ENCODE results near the gene PPP1R12A. TPM values are rescaled to one million over a fixed set of nuclear protein-coding genes. Genes with fewer than 3 reads are reported as not detected.
"Not testable (repeated sequence)": the region's sequence is repeated elsewhere in the genome, so short reads cannot be mapped to it uniquely, and the experiment has no call there.

Gene PPP1R12A
- total RNA-seq, 1 experiment from 2014 or later: 69.9 TPM

GRCh38 chr12:79945433-79945832, 10.5 kb upstream of the PPP1R12A start:
- BruUV-seq (replicated peaks): no TSS peak
- H2AFZ ChIP-seq: no peak overlapping the region
- no peaks in the 10 kb centered on the region for H3K9me2 ChIP-seq (ENCODE audit: insufficient read depth)
- H3K36me3 ChIP-seq (ENCODE audit: low read depth): no peaks in the 10 kb centered on the region
- no peaks in the 10 kb centered on the region for H3K79me2 ChIP-seq (ENCODE audit: low read depth)
- ChIA-PET POLR2A (ENCODE audit: unreplicated experiment) (no interaction called here), CTCF (no interaction called here)
- no peak overlapping the region for H3K27ac ChIP-seq
- H3K27me3 ChIP-seq (ENCODE audit: insufficient read depth, low read depth): no peaks in the 10 kb centered on the region
- H3K4me3 ChIP-seq: no peak overlapping the region
- TF ChIP-seq CTCF (conservative IDR thresholded peaks at IDR 0.05) (no peak), EZH2 (IDR thresholded peaks at IDR 0.05; ENCODE audit: low read depth) (no peak)
- no peaks in the 10 kb centered on the region; the same call in 1 of the 2 replicates for H4K20me1 ChIP-seq (ENCODE audit: insufficient read depth)
- DNase-seq: no peak
- no peak overlapping the region for H3K4me2 ChIP-seq
- intact Hi-C loops (cut with micrococcal nuclease; ENCODE audit: unreplicated experiment): no loop called here
- H3K4me1 ChIP-seq (replicated peaks; ENCODE audit: insufficient read depth): no peaks in the 10 kb centered on the region
- H3F3A ChIP-seq (ENCODE audit: insufficient read depth, low read depth): no peaks in the 10 kb centered on the region
- H3K9me3 ChIP-seq (ENCODE audit: insufficient read depth, low read depth): no peaks in the 10 kb centered on the region

GRCh38 chr12:79944565-79944964, 9.7 kb upstream of the PPP1R12A start:
- no peaks in the 10 kb centered on the region for H3K36me3 ChIP-seq (ENCODE audit: low read depth)
- H3K27me3 ChIP-seq (ENCODE audit: insufficient read depth, low read depth): no peaks in the 10 kb centered on the region
- H3K79me2 ChIP-seq (ENCODE audit: low read depth): no peaks in the 10 kb centered on the region
- no peaks in the 10 kb centered on the region for H3K4me1 ChIP-seq (replicated peaks; ENCODE audit: insufficient read depth)
- no peaks in the 10 kb centered on the region for H3K9me3 ChIP-seq (ENCODE audit: insufficient read depth, low read depth)
- no peak overlapping the region for H3K4me3 ChIP-seq
- H3K9me2 ChIP-seq (ENCODE audit: insufficient read depth): no peaks in the 10 kb centered on the region
- H3F3A ChIP-seq (ENCODE audit: insufficient read depth, low read depth): no peaks in the 10 kb centered on the region
- H3K4me2 ChIP-seq: no peak overlapping the region
- no peak overlapping the region for H2AFZ ChIP-seq
- intact Hi-C loops (cut with micrococcal nuclease; ENCODE audit: unreplicated experiment): no loop called here
- H3K27ac ChIP-seq: no peak overlapping the region
- ChIA-PET CTCF (no interaction called here), POLR2A (ENCODE audit: unreplicated experiment) (no interaction called here)
- no peak for DNase-seq
- no TSS peak for BruUV-seq (replicated peaks)
- TF ChIP-seq EZH2 (IDR thresholded peaks at IDR 0.05; ENCODE audit: low read depth): no peak
- TF ChIP-seq CTCF (conservative IDR thresholded peaks at IDR 0.05): no peak
- no peaks in the 10 kb centered on the region; the same call in 1 of the 2 replicates for H4K20me1 ChIP-seq (ENCODE audit: insufficient read depth)

GRCh38 chr12:79942846-79943245, 7.9 kb upstream of the PPP1R12A start:
- H3K9me2 ChIP-seq (ENCODE audit: insufficient read depth); H3F3A ChIP-seq (ENCODE audit: insufficient read depth, low read depth); H3K27ac ChIP-seq; H3K9me3 ChIP-seq (ENCODE audit: insufficient read depth, low read depth); H3K4me2 ChIP-seq; DNase-seq; intact Hi-C loops (cut with micrococcal nuclease; ENCODE audit: unreplicated experiment); POLR2A ChIA-PET (ENCODE audit: unreplicated experiment); BruUV-seq (replicated peaks); CTCF ChIA-PET; H4K20me1 ChIP-seq (ENCODE audit: insufficient read depth); H3K79me2 ChIP-seq (ENCODE audit: low read depth); H3K4me1 ChIP-seq (replicated peaks; ENCODE audit: insufficient read depth); H3K4me3 ChIP-seq; H2AFZ ChIP-seq; H3K27me3 ChIP-seq (ENCODE audit: insufficient read depth, low read depth); H3K36me3 ChIP-seq (ENCODE audit: low read depth): not testable (repeated sequence)

- Histone ChIP-seq H3K79me2 (ENCODE audit: low read depth) (peaks cover 14% of the 10 kb centered on the region), H3K4me3 (no peak overlapping the region), H3K4me1 (replicated peaks; ENCODE audit: insufficient read depth) (peaks cover 9% of the 10 kb centered on the region), H2AFZ (no peak overlapping the region), H3K36me3 (ENCODE audit: low read depth) (no peaks in the 10 kb centered on the region), H3K4me2 (no peak overlapping the region), H3K27ac (no peak overlapping the region), H3K9me3 (ENCODE audit: insufficient read depth, low read depth) (no peaks in the 10 kb centered on the region), H3K27me3 (ENCODE audit: insufficient read depth, low read depth) (no peaks in the 10 kb centered on the region), H4K20me1 (ENCODE audit: insufficient read depth) (no peaks in the 10 kb centered on the region; the same call in 1 of the 2 replicates), H3K9me2 (ENCODE audit: insufficient read depth) (no peaks in the 10 kb centered on the region), H3F3A (ENCODE audit: insufficient read depth, low read depth) (no peaks in the 10 kb centered on the region)
- BruUV-seq (replicated peaks): no TSS peak
- POLR2A ChIA-PET (ENCODE audit: unreplicated experiment): interaction anchor here (0.6 kb wide), 1 partner anchor 39 kb away, joined by 3 read pairs; no protein-coding TSS in a partner anchor
- CTCF ChIA-PET: no interaction called here
- DNase-seq: no peak
- intact Hi-C loops (cut with micrococcal nuclease; ENCODE audit: unreplicated experiment): loop anchor here (5.0 kb wide), 1 partner anchor 393 kb away; no protein-coding TSS in a partner anchor
- no peak for TF ChIP-seq EZH2 (IDR thresholded peaks at IDR 0.05; ENCODE audit: low read depth)
- no peak for TF ChIP-seq CTCF (conservative IDR thresholded peaks at IDR 0.05)
These were observed 4.9 kb upstream of the PPP1R12A start for GRCh38 chr12:79939728-79940310.

Measured in PC-9 (cell line).